HG03520 (cell line): ENCODE measurements around the gene CASP5.
"Not testable (repeated sequence)": the region's sequence is repeated elsewhere in the genome, so short reads cannot be mapped to it uniquely, and the experiment has no call there.

Source experiments
- ATAC-seq: cut with Tn5 transposase; IDR thresholded peaks from one replicate; pipeline ENCODE4 v1.9.1; 2021; ENCODE audit warnings: mild to moderate bottlenecking, moderate library complexity; ENCODE audit not compliant: unreplicated experiment

The CASP5 gene

DNA sequence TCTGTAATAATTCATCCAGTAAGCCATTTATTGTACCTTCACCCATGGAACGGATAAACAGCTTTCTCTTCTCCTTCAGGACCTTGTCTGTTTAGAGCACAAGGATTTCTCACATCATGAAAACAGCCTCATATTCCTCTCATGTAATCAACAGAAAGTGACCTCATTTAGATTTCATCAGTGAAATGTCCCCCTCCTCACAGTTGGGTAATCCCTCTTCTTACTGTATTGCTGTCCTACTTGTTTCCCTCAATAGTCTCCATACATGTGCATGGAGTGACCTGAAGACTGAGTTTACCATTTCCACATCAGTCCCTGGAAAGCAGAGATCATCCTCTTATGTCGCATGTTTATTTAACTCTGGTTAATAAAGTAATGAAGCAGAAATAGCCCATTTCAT lies 11.4 kb upstream of the CASP5 start:
- ATAC-seq = not testable (repeated sequence)

DNA sequence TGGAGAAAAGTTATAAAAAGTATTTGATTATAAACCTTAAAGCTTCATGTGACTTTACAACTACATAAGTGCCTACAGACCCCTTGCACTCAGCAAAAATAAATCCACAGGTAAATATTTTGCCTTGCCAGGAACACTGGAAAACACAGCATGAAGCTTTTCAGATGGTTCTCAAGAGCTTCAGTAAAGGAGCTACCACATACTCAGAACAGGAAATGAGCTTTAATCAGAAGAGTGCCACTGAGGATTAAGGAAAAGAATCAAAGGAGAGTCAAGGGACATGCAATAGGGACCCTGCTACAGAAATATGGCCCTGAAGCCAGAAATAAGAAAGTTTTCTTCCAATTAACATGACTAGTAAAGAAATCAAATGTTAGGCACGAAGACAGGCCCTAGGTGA lies 10.8 kb upstream of the CASP5 start:
- no peak for ATAC-seq

DNA sequence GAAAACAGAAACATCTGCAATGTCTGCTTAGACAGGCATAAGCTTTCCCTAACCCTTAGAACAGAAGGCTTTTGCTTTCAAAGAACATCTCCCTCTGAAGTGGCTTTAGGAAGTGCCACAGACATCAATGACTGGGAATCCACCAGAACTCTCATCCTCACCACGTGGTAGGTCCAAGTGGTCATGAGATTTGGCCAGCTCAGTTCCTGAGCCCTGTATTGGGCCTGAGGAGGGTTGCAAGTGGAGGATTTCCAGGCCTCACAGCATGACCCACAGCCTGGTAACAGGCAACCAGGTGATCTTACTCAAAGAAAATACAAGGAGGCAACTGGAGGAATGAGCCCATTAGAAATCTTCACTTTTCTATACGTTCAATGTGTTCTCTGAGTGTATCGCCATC lies 10.4 kb upstream of the CASP5 start:
- ATAC-seq = no peak

DNA sequence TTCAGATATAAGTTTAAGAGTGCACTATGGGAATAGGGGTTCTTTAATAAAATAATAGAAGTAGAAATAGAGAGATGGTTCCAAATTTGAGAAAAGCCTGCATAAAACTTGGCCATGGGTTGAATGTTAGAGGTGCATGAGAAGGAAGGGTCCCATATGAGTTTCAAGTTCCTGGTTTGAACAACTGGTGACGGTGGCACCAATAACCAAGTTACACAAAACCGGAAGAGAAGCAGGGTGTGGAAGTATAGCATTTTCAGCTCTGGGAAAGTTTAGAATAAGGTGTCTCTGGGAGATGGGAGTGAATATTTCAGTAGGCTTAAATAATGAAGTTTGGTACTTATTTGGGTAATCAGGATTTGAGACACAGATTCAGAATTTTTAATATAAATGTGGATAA lies 9.5 kb upstream of the CASP5 start:
- ATAC-seq = no peak

DNA sequence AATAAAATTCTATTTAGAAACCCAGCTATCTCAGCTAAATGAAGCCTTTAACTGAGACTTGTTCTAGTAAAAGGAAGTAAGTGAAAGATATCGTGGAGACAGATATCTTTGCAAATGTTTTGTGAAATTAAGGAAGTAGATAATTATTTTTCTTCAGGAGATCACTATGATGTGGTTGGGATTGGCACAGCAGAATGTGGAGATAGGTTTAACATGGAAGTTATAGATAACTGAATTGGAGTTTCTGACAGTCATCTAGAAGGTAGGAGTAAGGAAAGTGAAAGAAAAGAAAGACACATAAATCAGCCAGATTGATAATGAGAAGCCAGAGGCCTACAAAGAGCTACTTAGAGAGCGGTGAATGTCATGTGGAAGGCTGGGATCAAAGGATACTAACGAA lies 4.7 kb upstream of the CASP5 start:
- no peak for ATAC-seq

DNA sequence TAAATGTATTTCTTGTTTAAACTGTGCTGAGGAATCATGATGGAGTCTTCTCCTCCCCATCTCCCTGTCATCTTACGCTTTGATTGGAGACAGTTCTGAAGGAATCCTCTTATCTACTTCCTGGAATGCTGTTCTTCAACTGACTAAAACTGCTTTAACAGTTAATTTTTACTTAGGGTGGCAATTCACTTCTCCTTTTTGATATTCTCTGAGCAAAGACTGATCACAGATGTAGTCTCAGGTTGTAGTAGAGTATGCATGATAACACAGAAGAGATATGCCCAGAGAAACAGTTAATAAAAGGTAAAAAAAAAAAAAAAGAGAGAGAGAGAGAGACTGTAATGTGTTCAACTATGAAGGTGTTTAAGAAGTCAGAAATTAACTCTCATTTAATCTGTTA lies 1.4 kb upstream of the CASP5 start:
- ATAC-seq = no peak

DNA sequence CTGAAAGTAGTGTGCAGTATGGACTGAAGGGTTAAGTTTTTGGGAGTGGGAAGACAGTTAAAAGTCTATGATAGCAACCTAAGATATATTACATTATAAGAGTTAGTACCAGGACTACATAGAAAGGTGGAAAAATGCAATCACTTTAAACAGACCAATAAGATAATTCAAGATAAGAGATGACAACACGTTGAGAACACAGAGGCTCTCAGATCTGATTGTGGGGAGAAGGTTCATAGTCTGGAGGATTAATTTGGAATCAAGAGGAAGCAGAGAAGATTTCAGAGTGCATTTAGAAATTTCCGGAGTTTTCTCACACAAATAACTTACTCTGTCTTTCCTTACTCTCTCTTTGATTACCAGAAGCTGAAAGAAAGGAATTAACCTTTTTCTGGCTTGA lies 441 bp downstream of the CASP5 start:
- ATAC-seq = no peak

DNA sequence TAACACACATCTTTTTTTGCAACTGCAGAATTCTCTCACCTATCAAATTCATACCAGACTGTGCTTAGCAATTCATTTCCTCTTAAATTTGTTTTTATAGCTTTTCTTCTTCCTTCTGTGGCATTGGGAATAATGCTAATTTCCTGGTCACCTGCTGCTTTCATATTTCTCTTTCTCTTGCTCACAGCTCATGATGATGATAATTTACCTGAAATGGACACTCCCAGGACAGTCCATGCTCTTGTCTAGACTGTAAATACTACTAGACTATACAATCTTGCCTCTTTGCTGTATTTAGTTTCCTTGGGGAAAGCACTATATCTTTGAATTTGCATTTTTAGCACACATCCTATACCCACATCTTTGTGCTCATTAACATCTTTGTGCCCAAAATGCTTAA lies 15.5 kb downstream of the CASP5 start:
- ATAC-seq = no peak

DNA sequence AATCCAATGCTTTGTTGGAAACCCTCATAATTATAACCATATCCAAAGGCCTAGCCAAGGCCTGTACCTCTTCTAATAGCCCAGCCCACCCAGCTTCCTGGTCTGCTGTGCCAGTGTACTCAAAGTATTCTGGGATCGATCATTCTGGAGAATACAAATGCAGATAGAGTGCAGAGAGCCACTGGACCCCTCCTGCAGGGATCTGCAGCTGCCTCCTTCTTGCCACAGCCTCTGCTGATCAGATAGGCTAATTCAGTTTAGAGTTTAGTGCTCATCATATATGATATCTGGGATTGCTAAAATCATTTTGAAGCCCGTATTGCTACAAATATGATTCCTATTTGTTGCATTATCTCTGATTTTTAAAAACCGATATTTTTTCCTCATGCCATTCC lies 17.5 kb downstream of the CASP5 start:
- ATAC-seq = no peak

DNA sequence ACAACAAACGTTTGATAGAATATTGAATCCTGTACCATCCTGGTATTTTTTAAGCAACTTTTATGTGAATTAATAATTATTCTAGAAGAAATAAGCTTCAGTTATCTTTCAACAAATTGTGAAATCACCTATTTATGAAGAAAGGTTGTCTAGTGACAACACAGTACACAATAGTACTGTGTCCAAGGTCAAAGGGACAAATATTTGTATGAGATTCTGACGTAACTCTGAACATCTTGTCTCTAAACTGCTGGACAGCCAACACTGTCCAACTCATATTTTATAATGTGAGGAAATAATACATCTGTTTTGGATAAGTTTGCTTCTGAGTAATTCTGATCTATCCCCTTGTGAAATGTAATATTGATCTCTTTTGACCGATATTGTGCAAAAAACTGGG lies 18.9 kb downstream of the CASP5 start:
- ATAC-seq = no peak

DNA sequence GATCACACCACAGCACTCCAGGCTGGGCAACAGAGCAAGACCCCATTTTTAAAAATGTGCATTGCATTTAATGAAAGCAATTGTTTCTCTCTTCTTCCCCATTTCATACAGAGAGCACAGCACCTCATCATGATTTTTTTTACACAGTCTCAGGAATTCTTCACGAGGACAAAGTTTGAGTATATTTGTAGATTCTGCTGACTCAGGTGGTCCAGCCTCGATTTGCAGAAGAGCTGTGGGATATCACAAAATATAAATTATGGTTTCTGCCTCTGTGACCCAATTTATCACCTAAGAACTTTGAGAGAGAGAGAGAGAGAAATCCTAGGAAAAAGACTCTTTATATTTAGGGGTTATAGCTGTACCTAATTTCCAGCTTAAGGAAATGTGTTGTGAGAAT lies 19.8 kb downstream of the CASP5 start:
- no peak for ATAC-seq

DNA sequence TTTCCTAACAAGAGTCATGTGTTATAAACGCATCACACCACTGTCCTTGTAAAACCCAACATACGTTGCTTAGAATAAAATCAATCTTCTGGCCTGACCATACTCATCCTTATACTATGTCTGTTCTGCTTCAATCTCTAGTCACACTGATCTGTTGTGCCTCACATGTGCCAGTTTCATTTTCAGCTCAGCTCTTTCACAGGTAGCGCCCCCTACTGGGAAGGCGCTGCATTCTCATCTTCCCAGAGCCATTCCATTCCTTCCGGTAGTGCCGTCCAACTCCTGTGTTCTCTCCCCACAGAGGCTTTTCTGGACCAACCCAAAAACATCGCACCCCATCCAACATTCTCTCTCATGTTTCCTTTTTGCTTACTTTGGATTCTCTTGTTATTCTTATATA lies 22.2 kb downstream of the CASP5 start:
- ATAC-seq = peak; percentile 90

DNA sequence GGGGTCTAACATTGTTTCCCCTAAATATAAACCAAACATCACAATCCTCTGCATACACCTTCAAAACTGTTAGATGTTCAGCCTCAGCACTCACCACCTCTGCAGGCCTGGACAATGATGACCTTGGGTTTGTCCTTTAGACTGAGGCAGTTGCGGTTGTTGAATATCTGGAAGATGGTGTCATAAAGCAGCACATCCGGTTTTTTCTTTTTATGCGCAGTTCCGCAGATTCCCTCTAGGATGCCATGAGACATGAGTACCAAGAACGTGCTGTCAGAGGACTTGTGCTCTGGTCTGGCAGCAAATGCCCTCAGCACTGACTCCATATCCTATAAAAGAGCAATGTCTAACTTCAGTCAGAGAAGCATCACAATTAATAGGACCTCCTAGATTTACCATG lies 22.8 kb downstream of the CASP5 start:
- ATAC-seq = no peak

DNA sequence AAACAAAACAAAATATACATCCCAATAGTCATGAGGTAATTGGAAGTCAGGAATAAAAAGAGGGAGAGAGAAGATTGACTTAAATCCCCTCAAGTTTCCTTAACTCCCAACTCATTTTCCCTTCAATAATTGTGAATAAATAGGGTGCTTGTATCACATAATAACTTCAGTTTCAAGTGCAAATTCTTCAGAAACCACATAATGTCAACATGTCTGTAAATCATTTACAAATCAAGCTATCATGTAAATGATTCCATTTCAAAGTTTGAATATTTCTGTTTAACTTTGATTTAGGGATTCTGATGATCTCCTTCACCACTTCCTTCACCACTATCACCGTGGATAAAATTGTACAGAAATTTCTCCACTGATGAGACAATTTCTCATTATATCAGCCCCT lies 23.2 kb downstream of the CASP5 start:
- ATAC-seq = no peak

DNA sequence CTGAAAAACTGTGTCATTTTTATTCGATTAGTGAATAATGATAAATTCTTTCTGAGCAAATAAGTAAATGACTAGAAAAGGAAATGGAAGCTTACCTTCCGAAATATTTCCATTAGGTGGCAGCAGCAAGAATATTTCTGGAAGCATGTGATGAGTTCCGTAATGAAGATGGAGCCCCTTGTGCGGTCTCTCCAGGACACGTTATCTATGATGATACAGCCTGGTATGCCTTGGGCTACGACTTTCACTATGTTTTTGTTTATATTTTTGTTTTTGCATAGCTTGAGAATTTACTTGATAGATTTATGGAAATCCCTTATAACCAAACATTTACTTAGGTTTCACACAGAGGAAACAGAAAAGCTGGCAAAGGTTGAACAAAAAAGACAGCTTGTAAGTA lies 25.7 kb downstream of the CASP5 start:
- ATAC-seq = no peak

DNA sequence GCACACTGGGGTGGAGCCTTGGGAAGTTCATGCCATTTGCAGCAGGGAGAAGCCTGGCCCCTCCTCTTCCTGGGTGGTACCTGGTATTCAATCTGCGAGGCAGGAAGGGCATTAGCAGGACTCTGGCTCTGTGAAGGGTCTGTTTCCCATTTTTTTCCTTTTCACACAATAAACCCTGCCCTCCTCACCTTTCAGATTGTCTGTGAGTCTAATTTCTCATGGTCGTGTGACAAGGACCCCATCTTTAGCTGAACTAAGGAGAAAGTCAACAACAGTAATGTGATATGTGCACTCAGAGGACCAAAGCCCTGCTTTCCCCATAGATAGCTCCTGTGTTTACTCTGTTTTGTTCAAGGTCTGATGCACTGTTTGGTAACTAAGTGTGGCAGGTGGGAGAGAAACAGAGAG lies 28.0 kb downstream of the CASP5 start:
- no peak for ATAC-seq

DNA sequence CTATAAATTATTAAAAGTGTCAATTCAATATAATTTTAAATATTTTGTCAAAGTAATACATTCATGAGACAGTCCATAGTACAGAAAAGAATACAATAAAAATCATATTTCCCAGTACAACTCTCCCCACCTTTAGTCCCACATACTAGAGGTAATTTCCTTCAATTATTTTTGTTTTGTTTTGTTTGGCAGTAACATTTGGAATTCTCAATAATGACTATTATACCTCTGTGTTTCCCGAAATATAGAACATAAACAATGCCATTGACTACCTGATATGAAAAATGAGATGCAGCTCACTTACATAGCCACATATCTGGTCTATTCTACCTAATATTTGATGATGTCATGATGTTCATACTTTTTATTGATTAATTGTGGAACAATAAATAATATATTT lies 30.2 kb downstream of the CASP5 start:
- ATAC-seq = no peak

DNA sequence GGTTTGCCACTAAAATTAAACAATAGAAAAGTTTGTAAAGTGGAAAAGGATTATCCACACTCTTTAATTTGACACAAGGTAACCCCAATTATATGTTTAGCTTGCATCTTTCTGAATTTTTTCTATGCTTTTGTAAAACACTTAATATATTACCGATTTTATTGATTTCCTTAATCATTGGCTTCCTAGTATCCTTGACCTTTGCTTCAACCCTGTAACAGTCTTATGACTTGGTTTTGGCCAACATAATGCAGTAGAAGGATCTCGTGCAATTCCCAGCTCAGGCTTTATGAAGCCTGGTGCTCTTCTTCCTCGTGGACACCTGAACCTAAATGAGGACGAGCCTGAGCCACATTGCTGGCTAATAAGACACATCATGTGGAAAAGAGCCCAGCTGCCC lies 31.0 kb downstream of the CASP5 start:
- no peak for ATAC-seq

DNA sequence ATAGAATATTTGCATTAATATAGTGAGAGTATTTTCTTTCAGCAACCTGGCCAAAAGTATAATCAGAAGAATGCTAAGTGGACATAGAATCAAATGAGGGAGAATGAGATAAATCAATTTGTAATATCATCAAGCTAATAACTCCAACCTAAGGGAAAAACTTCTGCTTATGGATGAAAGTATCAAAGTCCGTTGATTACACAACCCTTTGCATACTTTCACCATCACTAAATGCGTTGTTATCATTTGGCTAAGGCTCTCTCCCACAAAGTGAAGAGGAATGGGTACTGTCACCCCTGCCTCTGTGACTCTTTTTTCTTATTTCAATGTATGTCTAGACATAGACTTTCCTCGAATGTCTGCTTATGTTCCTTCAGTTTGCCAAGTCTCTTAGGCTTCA lies 38.2 kb downstream of the CASP5 start:
- no peak for ATAC-seq

DNA sequence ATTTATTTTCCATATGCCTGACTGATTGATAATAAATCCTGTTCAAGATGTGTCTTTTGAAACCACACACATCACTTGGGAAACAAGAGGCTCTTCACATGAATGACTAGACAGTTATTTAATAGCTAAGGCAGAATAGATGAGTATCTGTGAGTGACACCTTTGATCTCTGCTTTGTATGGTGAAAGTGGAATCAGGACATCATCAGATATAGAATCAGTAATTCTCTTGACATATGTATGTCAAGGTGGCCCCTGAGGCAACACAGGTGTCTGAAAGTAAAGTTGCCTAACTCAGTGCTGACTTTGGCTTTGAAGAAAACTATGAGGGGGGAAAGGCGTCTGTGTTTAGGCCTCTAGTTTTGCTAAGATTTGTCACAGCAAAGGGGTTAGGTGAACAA lies 43.1 kb downstream of the CASP5 start:
- ATAC-seq = no peak

DNA sequence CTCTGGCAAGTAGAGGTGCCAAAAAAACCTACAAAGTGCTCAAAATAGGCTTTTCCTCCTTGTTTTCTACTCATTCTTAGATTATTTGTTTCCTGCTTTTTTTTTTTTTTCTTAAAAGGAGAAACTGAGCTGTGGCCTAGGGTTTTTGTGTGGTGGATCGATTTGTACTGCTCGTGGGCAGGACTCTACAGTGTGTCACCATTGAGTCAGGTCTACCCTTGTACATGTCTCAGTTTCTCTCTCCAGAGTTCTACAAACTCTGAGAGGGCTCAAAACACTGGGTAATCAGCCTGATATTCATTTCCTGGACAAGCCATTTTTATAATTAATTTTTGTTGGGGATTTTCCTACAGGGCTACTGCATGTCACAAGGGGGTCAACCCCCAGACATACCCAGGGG lies 49.4 kb downstream of the CASP5 start:
- ATAC-seq = no peak

DNA sequence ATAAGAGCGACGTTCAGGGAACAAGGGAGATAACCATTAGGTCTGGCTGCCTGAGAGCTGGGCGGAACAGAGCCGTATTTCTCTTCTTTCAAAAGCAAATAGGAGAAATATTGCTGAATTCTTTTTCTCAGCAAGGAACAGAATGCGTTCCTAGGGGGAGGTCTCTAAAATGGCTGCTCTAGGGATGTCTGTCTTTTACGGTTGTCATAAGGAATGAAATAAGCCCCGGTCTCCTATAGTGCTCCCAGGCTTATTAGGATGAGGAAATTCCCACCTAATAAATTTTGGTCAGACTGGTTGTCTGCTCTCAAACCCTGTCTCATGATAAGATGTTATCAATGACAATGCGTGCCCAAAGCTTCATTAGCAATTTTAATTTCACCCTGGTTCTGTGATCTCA lies 50.0 kb downstream of the CASP5 start:
- ATAC-seq = not testable (repeated sequence)

DNA sequence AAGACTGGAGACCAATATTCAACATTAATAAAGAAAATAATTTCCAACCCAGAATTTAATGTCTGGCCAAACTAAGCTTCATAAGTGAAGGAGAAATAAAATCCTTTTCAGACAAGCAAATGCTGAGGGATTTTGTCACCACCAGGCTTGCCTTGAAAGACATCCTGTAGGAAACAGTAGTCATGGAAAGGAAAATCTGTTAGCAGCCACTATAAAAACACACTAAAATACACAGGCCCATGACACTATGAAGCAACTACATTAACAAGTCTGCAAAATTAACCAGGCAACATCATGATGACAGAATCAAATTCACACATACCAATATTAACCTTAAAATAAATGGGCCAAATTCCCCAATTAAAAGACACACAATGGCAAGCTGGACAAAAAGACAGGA lies 52.2 kb downstream of the CASP5 start:
- ATAC-seq = no peak
